PC-3 (cell line): ENCODE results near the gene POLQ.

Experiments used
- CTCF ChIP-seq: fragments of 300-600 bp; sonication (generic); conservative IDR thresholded peaks from 2 replicates; pipeline ENCODE4 v1.5.1; 2017; ENCODE audit warnings: antibody characterized with exemption, low read depth, mild to moderate bottlenecking, low read length
- EZH2 ChIP-seq: fragments of 300-600 bp; sonication (generic); IDR thresholded peaks from one replicate; pipeline ENCODE4 v1.6.1; 2017; ENCODE audit warnings: antibody characterized with exemption, mild to moderate bottlenecking, low read length; ENCODE audit not compliant: unreplicated experiment

- no peak for TF ChIP-seq EZH2
- no peak for TF ChIP-seq CTCF
Measured at GRCh38 chr3:121517953-121518655, 27.7 kb downstream of the POLQ start.
